ENCODE results near the gene GPR84. TPM values are rescaled to one million over a fixed set of nuclear protein-coding genes. Genes with fewer than 3 reads are reported as not detected.

GPR84 gene
- total RNA-seq, 4 donors from 2014 or later = 0.42 TPM; not detected in 3

- WGBS, 2 donors = 52 to 53% methylated on average over 4 of the region's 4 CpGs
- Histone ChIP-seq H3K4me3 (no peak overlapping the region), H3K9me3 (no peaks in the 10 kb centered on the region), H3K27me3 (no peaks in the 10 kb centered on the region), H3K36me3 (peaks cover 0 to 50% (median 14%) of the 10 kb centered on the region in 3 donors), H3K27ac (peak overlapping the region in 2 of 4 donors; percentile 78 to 79), H3K4me1 (peaks cover 0 to 33% (median 13%) of the 10 kb centered on the region in 4 donors)
- no peak for DNase-seq (ENCODE audit: low spot score in 2 of 2)
- TF ChIP-seq, protein P1, sequence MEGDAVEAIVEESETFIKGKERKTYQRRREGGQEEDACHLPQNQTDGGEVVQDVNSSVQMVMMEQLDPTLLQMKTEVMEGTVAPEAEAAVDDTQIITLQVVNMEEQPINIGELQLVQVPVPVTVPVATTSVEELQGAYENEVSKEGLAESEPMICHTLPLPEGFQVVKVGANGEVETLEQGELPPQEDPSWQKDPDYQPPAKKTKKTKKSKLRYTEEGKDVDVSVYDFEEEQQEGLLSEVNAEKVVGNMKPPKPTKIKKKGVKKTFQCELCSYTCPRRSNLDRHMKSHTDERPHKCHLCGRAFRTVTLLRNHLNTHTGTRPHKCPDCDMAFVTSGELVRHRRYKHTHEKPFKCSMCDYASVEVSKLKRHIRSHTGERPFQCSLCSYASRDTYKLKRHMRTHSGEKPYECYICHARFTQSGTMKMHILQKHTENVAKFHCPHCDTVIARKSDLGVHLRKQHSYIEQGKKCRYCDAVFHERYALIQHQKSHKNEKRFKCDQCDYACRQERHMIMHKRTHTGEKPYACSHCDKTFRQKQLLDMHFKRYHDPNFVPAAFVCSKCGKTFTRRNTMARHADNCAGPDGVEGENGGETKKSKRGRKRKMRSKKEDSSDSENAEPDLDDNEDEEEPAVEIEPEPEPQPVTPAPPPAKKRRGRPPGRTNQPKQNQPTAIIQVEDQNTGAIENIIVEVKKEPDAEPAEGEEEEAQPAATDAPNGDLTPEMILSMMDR (IDR thresholded peaks at IDR 0.05) = no peak
- no peak for TF ChIP-seq POLR2A (IDR thresholded peaks at IDR 0.05)
- no peak for TF ChIP-seq EP300 (IDR thresholded peaks at IDR 0.05)
Observed at GRCh38 chr12:54351341-54351740, 12.9 kb downstream of the GPR84 start.

GRCh38 chr12:54350743-54351142 is 13.5 kb downstream of the GPR84 start:
- DNase-seq (ENCODE audit: low spot score in 2 of 2) = no peak
- TF ChIP-seq POLR2A (IDR thresholded peaks at IDR 0.05) = no peak
- no peak for TF ChIP-seq EP300 (IDR thresholded peaks at IDR 0.05)
- TF ChIP-seq, protein P1 (IDR thresholded peaks at IDR 0.05) = no peak
- peaks cover 0 to 27% (median 13%) of the 10 kb centered on the region in 4 donors for H3K4me1 ChIP-seq
- H3K27me3 ChIP-seq = no peaks in the 10 kb centered on the region
- H3K36me3 ChIP-seq = peaks cover 0 to 54% (median 15%) of the 10 kb centered on the region in 3 donors
- 37 to 59% methylated on average over 3 of the region's 3 CpGs for WGBS, 2 donors
- H3K4me3 ChIP-seq = no peak overlapping the region
- H3K27ac ChIP-seq = no peak overlapping the region
- no peaks in the 10 kb centered on the region for H3K9me3 ChIP-seq

DNA sequence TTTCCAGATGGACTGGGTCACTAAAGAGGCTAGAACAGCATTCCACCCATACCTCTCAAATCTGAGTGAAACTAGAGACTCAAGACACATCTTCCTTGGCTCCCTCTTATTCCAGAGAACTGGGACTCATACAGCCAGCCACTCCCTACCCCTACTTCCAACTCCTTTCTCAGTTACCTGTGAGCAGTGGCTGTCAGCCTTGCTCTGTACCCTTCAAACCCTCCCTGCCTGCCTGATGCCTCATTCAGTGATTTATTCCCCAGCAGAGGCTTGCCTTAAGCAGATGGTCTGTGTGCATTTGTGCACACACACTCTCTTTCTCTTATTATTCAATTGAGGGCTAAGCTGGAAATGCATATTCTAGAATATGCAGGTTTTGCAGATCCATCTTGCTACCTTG is 14.6 kb downstream of the GPR84 start:
- no peaks in the 10 kb centered on the region for H3K9me3 ChIP-seq
- H3K4me1 ChIP-seq = peaks cover 0 to 22% (median 13%) of the 10 kb centered on the region in 4 donors
- H3K36me3 ChIP-seq = peaks cover 0 to 65% (median 20%) of the 10 kb centered on the region in 3 donors
- TF ChIP-seq POLR2A (IDR thresholded peaks at IDR 0.05) = no peak
- TF ChIP-seq, protein P1 (IDR thresholded peaks at IDR 0.05) = no peak
- no peak overlapping the region for H3K4me3 ChIP-seq
- no peak for DNase-seq (ENCODE audit: low spot score in 2 of 2)
- no peak overlapping the region for H3K27ac ChIP-seq
- no peaks in the 10 kb centered on the region for H3K27me3 ChIP-seq

- Histone ChIP-seq H3K9me3 (no peaks in the 10 kb centered on the region), H3K4me1 (peaks cover 0 to 22% (median 13%) of the 10 kb centered on the region in 4 donors), H3K27me3 (no peaks in the 10 kb centered on the region), H3K27ac (no peak overlapping the region), H3K4me3 (no peak overlapping the region), H3K36me3 (peaks cover 0 to 71% (median 20%) of the 10 kb centered on the region in 3 donors)
- DNase-seq (ENCODE audit: low spot score in 2 of 2) = no peak
- WGBS, 2 donors = 83 to 84% methylated on average over 4 of the region's 4 CpGs
- TF ChIP-seq POLR2A (IDR thresholded peaks at IDR 0.05) (no peak), EP300 (IDR thresholded peaks at IDR 0.05) (no peak)
- TF ChIP-seq, protein P1 (IDR thresholded peaks at IDR 0.05) = no peak
Observed at GRCh38 chr12:54349036-54349435, 15.2 kb downstream of the GPR84 start.

- peaks cover 4 to 37% (median 22%) of the 10 kb centered on the region in 4 donors for H3K4me1 ChIP-seq
- DNase-seq (ENCODE audit: low spot score in 2 of 2) = no peak
- peaks cover 5 to 62% (median 12%) of the 10 kb centered on the region in 3 donors for H3K36me3 ChIP-seq
Observed at GRCh38 chr12:54341378-54342300, 22.6 kb downstream of the GPR84 start.

More at GRCh38 chr12:54341378-54342300, 22.6 kb downstream of the GPR84 start:
- H3K27me3 ChIP-seq = no peaks in the 10 kb centered on the region
- WGBS, 2 donors = 69 to 71% methylated on average over 9 of the region's 9 CpGs
- TF ChIP-seq, protein P1 (IDR thresholded peaks at IDR 0.05) = no peak
- TF ChIP-seq EP300 (IDR thresholded peaks at IDR 0.05) (no peak), POLR2A (IDR thresholded peaks at IDR 0.05) (no peak)
- H3K9me3 ChIP-seq = no peaks in the 10 kb centered on the region
- no peak overlapping the region for H3K27ac ChIP-seq
- no peak overlapping the region for H3K4me3 ChIP-seq

Data from tibial nerve (tissue), 4 donors.